Breast epithelium (tissue), 3 donors: Measurements from ENCODE around the gene ZNF775.

ENCODE experiments used
- POLR2A ChIP-seq: fragments of 450-650 bp; IDR thresholded peaks from one replicate; pipeline ENCODE4 v1.6.1; 2016; ENCODE audit warnings: antibody characterized with exemption, mild to moderate bottlenecking, moderate library complexity
- TF ChIP-seq, protein P1 (sequence below), 3 donors: fragments of 450-650 bp; IDR thresholded peaks; one replicate each; pipeline ENCODE4 v1.5.1; 2016 to 2017; ENCODE audit warnings: antibody characterized with exemption in 3 of 3, mild to moderate bottlenecking in 3 of 3, moderate library complexity in 3 of 3

- TF ChIP-seq, protein P1, sequence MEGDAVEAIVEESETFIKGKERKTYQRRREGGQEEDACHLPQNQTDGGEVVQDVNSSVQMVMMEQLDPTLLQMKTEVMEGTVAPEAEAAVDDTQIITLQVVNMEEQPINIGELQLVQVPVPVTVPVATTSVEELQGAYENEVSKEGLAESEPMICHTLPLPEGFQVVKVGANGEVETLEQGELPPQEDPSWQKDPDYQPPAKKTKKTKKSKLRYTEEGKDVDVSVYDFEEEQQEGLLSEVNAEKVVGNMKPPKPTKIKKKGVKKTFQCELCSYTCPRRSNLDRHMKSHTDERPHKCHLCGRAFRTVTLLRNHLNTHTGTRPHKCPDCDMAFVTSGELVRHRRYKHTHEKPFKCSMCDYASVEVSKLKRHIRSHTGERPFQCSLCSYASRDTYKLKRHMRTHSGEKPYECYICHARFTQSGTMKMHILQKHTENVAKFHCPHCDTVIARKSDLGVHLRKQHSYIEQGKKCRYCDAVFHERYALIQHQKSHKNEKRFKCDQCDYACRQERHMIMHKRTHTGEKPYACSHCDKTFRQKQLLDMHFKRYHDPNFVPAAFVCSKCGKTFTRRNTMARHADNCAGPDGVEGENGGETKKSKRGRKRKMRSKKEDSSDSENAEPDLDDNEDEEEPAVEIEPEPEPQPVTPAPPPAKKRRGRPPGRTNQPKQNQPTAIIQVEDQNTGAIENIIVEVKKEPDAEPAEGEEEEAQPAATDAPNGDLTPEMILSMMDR (IDR thresholded peaks at IDR 0.05) = no peak
- TF ChIP-seq POLR2A = no peak
Measured at GRCh38 chr7:150371996-150372270, 7.2 kb upstream of the ZNF775 start.
